Measurements from ENCODE around the gene SMIM12. TPM values are rescaled to one million over a fixed set of nuclear protein-coding genes. Genes with fewer than 3 reads are reported as not detected.

The SMIM12 gene
- polyA plus RNA-seq, 2 of the 4 experiments (the other 2 are of a cell fraction), result 35.8 to 37.5 TPM

DNA sequence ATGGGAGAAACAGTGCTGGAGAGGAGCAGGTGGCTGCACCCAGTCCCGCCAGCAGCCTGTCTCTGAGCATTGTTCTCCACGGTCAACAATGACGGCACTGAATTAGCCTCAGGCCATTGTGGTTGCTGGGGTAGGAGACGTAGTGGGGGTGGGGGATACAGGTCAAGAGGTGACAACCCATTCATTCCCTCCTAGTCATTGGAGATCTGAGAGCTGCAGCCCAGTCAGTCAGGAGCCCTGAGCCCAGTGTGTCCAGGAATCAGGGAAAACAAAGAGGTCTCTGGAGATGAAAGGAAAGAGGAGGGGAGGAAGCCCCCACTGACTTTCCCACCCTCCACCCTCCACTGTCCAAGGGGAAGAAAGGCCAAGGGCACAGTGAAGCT lies 15.3 kb downstream of the SMIM12 start (continued):
- TF ChIP-seq, protein P1, sequence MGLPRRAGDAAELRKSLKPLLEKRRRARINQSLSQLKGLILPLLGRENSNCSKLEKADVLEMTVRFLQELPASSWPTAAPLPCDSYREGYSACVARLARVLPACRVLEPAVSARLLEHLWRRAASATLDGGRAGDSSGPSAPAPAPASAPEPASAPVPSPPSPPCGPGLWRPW (IDR thresholded peaks at IDR 0.05), result no peak
- no peak for TF ChIP-seq POLR2A (IDR thresholded peaks at IDR 0.05; ENCODE audit: low read length)
- no peak for TF ChIP-seq PHF8 (IDR thresholded peaks at IDR 0.05; ENCODE audit: borderline replicate concordance, low read depth)
- no peak for TF ChIP-seq ZNF302 (CRISPR knock-in tag; IDR thresholded peaks at IDR 0.05)
- no peak for TF ChIP-seq GATA3 (IDR thresholded peaks at IDR 0.05; ENCODE audit: borderline replicate concordance)

DNA sequence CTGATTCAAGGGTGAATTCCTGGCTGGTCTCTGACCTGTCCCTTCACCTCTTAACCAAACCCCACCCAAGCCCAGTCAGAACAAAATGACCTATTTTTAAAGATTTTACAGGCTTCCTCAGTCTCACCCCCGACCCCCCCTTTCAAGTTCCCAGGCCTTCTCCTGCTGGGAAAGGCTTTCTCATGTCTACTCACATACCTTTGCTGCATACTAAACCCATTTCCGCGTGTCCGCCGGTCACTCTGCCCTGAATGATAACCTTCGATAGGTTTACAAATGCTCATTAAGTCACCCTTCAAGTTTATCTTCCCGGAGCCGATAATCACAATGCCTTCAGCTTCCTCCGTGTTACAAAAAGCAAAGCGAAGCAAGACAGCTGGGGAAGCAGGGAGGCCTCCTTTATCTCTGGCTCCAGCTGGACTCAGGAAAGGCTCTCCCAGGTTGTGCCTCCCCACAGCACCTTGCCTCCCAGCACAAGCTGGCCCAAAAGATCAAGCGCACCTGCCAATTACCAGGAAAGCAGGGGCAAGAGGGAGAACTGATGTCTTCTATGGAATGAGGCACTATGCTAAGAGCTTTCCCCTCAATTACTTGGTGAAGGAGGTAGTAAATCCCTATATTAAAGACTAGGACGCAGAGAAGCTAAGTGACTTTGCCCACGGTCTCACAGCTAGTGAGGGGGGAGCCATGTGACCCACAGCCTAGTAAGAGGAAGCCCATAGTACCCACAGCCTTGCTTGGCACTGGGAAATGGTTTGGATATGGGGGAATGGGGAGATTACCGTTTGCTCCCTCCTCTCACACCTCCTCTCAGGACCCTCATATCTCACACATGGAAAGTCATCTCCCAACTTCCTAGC lies 15.9 kb downstream of the SMIM12 start:
- no peak overlapping the region for H3K4me2 ChIP-seq
- ChIA-PET CTCF (interaction anchor here (1.8 kb wide), 1 partner anchor 9 kb away, joined by 12 read pairs; no protein-coding TSS in a partner anchor), POLR2A (no interaction called here)
- no peak overlapping the region for H3K4me3 ChIP-seq
- FAIRE-seq (no peak), ATAC-seq (no peak), DNase-seq (ENCODE audit: low read depth in 1 of 2, low spot score in 1 of 2) (no peak)
- H3K27ac ChIP-seq, result no peak overlapping the region
- 91% methylated on average over 13 of the region's 14 CpGs for WGBS (ENCODE audit: missing lambda C conversion rate)
- no peak for TF ChIP-seq KDM1A (IDR thresholded peaks at IDR 0.05; ENCODE audit: low read depth)
- TF ChIP-seq RAD21 (conservative IDR thresholded peaks at IDR 0.05 in 1 of 2, IDR thresholded peaks at IDR 0.05 in 1 of 2), result no peak
- TF ChIP-seq, protein P2, sequence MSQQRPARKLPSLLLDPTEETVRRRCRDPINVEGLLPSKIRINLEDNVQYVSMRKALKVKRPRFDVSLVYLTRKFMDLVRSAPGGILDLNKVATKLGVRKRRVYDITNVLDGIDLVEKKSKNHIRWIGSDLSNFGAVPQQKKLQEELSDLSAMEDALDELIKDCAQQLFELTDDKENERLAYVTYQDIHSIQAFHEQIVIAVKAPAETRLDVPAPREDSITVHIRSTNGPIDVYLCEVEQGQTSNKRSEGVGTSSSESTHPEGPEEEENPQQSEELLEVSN (IDR thresholded peaks at IDR 0.05; ENCODE audit: borderline replicate concordance, low read depth), result no peak
- TF ChIP-seq, protein P3, sequence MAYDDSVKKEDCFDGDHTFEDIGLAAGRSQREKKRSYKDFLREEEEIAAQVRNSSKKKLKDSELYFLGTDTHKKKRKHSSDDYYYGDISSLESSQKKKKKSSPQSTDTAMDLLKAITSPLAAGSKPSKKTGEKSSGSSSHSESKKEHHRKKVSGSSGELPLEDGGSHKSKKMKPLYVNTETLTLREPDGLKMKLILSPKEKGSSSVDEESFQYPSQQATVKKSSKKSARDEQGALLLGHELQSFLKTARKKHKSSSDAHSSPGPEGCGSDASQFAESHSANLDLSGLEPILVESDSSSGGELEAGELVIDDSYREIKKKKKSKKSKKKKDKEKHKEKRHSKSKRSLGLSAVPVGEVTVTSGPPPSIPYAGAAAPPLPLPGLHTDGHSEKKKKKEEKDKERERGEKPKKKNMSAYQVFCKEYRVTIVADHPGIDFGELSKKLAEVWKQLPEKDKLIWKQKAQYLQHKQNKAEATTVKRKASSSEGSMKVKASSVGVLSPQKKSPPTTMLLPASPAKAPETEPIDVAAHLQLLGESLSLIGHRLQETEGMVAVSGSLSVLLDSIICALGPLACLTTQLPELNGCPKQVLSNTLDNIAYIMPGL (CRISPR knock-in tag; IDR thresholded peaks at IDR 0.05; ENCODE audit: borderline replicate concordance), result no peak
- TF ChIP-seq, protein P4, sequence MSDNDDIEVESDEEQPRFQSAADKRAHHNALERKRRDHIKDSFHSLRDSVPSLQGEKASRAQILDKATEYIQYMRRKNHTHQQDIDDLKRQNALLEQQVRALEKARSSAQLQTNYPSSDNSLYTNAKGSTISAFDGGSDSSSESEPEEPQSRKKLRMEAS (IDR thresholded peaks at IDR 0.05), result no peak
- TF ChIP-seq EHF (CRISPR knock-in tag; IDR thresholded peaks at IDR 0.05), result no peak
- TF ChIP-seq BHLHE40 (IDR thresholded peaks at IDR 0.05; ENCODE audit: low read depth, low read length), result no peak
- TF ChIP-seq HOXB13 (CRISPR knock-in tag; IDR thresholded peaks at IDR 0.05; ENCODE audit: low read depth), result no peak
- TF ChIP-seq POLR2AphosphoS2 (conservative IDR thresholded peaks at IDR 0.05; ENCODE audit: low read length), result no peak
- no peak for TF ChIP-seq RARB (CRISPR knock-in tag; IDR thresholded peaks at IDR 0.05)
- TF ChIP-seq, protein P5, sequence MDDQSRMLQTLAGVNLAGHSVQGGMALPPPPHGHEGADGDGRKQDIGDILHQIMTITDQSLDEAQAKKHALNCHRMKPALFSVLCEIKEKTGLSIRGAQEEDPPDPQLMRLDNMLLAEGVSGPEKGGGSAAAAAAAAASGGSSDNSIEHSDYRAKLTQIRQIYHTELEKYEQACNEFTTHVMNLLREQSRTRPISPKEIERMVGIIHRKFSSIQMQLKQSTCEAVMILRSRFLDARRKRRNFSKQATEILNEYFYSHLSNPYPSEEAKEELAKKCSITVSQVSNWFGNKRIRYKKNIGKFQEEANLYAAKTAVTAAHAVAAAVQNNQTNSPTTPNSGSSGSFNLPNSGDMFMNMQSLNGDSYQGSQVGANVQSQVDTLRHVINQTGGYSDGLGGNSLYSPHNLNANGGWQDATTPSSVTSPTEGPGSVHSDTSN (IDR thresholded peaks at IDR 0.05), result no peak
- no peak for TF ChIP-seq CHD2 (IDR thresholded peaks at IDR 0.05; ENCODE audit: low read length, partially characterized antibody)
- TF ChIP-seq FOXS1 (CRISPR knock-in tag; IDR thresholded peaks at IDR 0.05), result no peak
- no peak for TF ChIP-seq ZNF302 (CRISPR knock-in tag; IDR thresholded peaks at IDR 0.05)
- TF ChIP-seq FOSL2 (IDR thresholded peaks at IDR 0.05), result no peak
- TF ChIP-seq FOSL2 (CRISPR knock-in tag; IDR thresholded peaks at IDR 0.05), result no peak
- no peak for TF ChIP-seq KDM5A (IDR thresholded peaks at IDR 0.05)
- TF ChIP-seq ESRRA (IDR thresholded peaks at IDR 0.05; ENCODE audit: borderline replicate concordance, low read length), result no peak
- no peak for TF ChIP-seq MYC (IDR thresholded peaks at IDR 0.05; ENCODE audit: borderline replicate concordance, low read length)
- no peak for TF ChIP-seq CEBPB (IDR thresholded peaks at IDR 0.05)
- TF ChIP-seq MAZ (IDR thresholded peaks at IDR 0.05; ENCODE audit: borderline replicate concordance, low read depth, low read length), result no peak
- no peaks in the 10 kb centered on the region for H3K4me1 ChIP-seq
- no peaks in the 10 kb centered on the region for H3K9me3 ChIP-seq
